ENCODE measurements around the gene MAP2K2. TPM values are rescaled to one million over a fixed set of nuclear protein-coding genes. Genes with fewer than 3 reads are reported as not detected.

MAP2K2 gene
- total and polyA plus RNA-seq, 4 donors = 40.3 to 72.7 (median 54.1) TPM

DNA sequence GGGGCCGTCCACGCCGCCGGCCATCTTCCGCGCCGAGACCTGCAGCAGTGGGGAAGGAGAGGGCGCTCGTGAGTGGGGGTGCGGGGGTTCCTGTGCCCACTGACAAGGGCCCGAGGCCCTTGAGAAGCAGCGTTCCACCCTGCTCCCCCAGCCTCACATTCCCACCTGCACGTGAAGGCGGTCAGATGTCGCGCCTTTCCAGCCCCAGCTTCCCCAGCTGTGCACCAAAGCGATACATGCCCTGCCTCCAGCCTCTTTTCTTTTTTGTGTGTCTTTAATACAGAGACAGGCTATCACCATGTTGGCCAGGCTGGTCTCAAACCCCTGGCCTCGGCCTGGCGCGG lies 68.7 kb downstream of the MAP2K2 start:
- DNase-seq (ENCODE audit: low spot score) = no peak
- no peak overlapping the region for H3K4me3 ChIP-seq (ENCODE audit: low read depth in 1 of 3, low read length in 3 of 3)
- no peaks in the 10 kb centered on the region for H3K9me3 ChIP-seq (ENCODE audit: control insufficient read depth in 4 of 4, low read length in 3 of 4)
- 97% methylated on average over 20 of the region's 20 CpGs for WGBS
- no peak overlapping the region for H3K9ac ChIP-seq (ENCODE audit: low read depth in 1 of 2, low read length in 2 of 2)
- TF ChIP-seq FOXA1 (IDR thresholded peaks at IDR 0.05) (no peak), GABPA (IDR thresholded peaks at IDR 0.05 in 1 of 2, conservative IDR thresholded peaks at IDR 0.05 in 1 of 2) (no peak), FOXA2 (IDR thresholded peaks at IDR 0.05) (no peak), NR2F2 (IDR thresholded peaks at IDR 0.05) (no peak)
- TF ChIP-seq, protein P1, sequence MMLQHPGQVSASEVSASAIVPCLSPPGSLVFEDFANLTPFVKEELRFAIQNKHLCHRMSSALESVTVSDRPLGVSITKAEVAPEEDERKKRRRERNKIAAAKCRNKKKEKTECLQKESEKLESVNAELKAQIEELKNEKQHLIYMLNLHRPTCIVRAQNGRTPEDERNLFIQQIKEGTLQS (IDR thresholded peaks at IDR 0.05) = no peak
- no peak overlapping the region for H3K27ac ChIP-seq (ENCODE audit: low read depth in 1 of 2, low read length in 2 of 2)
- peaks cover 31 to 63% (median 43%) of the 10 kb centered on the region in 4 donors for H3K4me1 ChIP-seq (ENCODE audit: control insufficient read depth in 4 of 4, insufficient read depth in 4 of 4, low read length in 3 of 4)
- H3K27me3 ChIP-seq (ENCODE audit: control insufficient read depth in 4 of 4, insufficient read depth in 4 of 4, low read length in 3 of 4) = no peaks in the 10 kb centered on the region
- peaks cover 3 to 21% (median 13%) of the 10 kb centered on the region in 4 donors for H3K36me3 ChIP-seq (ENCODE audit: control insufficient read depth in 4 of 4, insufficient read depth in 3 of 4, low read depth in 1 of 4, low read length in 3 of 4)

DNA sequence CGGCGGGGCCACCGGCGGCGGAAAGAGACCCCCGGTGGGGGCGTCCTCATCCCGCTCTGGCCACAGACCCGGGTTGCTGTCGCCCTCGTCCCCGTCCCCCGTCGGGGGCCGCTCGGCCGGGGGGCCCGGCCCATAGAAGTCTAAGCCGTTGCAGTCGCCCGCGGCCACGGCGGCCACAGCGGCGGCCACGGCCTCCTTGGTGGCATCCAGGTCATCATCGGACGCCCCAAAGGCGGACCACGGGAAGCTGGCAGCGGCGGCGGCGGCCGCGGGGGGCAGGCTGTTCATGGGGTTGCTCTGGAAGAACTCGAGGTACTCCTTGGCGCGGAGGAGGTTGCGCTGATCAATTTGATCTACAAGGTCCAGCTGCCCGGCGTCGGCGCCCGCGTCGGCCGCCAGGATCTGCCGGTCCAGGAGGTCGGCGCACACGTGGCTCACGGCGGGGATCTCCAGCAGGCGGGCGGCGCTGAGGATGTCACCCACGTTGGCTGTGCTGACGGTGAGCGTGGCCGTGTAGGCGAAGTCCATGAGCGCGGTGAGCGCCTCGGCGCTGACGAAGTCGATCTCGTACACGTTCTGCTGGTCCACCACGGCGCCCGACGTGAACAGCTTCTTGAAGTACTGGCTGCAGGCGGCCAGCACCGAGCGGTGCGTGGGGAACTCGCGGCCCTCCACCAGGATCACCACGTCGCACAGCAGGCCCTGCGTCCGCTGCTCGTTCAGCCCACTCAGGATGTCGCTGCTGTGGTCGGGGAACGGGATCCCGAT lies 69.3 kb downstream of the MAP2K2 start:
- peaks cover 29 to 58% (median 39%) of the 10 kb centered on the region in 4 donors for H3K4me1 ChIP-seq (ENCODE audit: control insufficient read depth in 4 of 4, insufficient read depth in 4 of 4, low read length in 3 of 4)
- WGBS = 92% methylated on average over 91 of the region's 91 CpGs
- H3K27me3 ChIP-seq (ENCODE audit: control insufficient read depth in 4 of 4, insufficient read depth in 4 of 4, low read length in 3 of 4) = no peaks in the 10 kb centered on the region
- no peak overlapping the region for H3K9ac ChIP-seq (ENCODE audit: low read depth in 1 of 2, low read length in 2 of 2)
- no peaks in the 10 kb centered on the region for H3K9me3 ChIP-seq (ENCODE audit: control insufficient read depth in 4 of 4, low read length in 3 of 4)
- peaks cover 3 to 21% (median 13%) of the 10 kb centered on the region in 4 donors for H3K36me3 ChIP-seq (ENCODE audit: control insufficient read depth in 4 of 4, insufficient read depth in 3 of 4, low read depth in 1 of 4, low read length in 3 of 4)
- TF ChIP-seq EGR1 (IDR thresholded peaks at IDR 0.05; ENCODE audit: low read depth in 2 of 2) = no peak
- TF ChIP-seq, protein P1 (IDR thresholded peaks at IDR 0.05) = no peak
- TF ChIP-seq, protein P2, sequence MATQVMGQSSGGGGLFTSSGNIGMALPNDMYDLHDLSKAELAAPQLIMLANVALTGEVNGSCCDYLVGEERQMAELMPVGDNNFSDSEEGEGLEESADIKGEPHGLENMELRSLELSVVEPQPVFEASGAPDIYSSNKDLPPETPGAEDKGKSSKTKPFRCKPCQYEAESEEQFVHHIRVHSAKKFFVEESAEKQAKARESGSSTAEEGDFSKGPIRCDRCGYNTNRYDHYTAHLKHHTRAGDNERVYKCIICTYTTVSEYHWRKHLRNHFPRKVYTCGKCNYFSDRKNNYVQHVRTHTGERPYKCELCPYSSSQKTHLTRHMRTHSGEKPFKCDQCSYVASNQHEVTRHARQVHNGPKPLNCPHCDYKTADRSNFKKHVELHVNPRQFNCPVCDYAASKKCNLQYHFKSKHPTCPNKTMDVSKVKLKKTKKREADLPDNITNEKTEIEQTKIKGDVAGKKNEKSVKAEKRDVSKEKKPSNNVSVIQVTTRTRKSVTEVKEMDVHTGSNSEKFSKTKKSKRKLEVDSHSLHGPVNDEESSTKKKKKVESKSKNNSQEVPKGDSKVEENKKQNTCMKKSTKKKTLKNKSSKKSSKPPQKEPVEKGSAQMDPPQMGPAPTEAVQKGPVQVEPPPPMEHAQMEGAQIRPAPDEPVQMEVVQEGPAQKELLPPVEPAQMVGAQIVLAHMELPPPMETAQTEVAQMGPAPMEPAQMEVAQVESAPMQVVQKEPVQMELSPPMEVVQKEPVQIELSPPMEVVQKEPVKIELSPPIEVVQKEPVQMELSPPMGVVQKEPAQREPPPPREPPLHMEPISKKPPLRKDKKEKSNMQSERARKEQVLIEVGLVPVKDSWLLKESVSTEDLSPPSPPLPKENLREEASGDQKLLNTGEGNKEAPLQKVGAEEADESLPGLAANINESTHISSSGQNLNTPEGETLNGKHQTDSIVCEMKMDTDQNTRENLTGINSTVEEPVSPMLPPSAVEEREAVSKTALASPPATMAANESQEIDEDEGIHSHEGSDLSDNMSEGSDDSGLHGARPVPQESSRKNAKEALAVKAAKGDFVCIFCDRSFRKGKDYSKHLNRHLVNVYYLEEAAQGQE (IDR thresholded peaks at IDR 0.05) = no peak
- TF ChIP-seq NR2F2 (IDR thresholded peaks at IDR 0.05) = no peak
- no peak for TF ChIP-seq SP1 (IDR thresholded peaks at IDR 0.05)
- TF ChIP-seq FOXA2 (IDR thresholded peaks at IDR 0.05) = no peak
- TF ChIP-seq, protein P3, sequence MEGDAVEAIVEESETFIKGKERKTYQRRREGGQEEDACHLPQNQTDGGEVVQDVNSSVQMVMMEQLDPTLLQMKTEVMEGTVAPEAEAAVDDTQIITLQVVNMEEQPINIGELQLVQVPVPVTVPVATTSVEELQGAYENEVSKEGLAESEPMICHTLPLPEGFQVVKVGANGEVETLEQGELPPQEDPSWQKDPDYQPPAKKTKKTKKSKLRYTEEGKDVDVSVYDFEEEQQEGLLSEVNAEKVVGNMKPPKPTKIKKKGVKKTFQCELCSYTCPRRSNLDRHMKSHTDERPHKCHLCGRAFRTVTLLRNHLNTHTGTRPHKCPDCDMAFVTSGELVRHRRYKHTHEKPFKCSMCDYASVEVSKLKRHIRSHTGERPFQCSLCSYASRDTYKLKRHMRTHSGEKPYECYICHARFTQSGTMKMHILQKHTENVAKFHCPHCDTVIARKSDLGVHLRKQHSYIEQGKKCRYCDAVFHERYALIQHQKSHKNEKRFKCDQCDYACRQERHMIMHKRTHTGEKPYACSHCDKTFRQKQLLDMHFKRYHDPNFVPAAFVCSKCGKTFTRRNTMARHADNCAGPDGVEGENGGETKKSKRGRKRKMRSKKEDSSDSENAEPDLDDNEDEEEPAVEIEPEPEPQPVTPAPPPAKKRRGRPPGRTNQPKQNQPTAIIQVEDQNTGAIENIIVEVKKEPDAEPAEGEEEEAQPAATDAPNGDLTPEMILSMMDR (IDR thresholded peaks at IDR 0.05; ENCODE audit: low read depth, low read length, missing input control) = no peak
- TF ChIP-seq TAF1 (conservative IDR thresholded peaks at IDR 0.05) = no peak
- TF ChIP-seq HNF4G (IDR thresholded peaks at IDR 0.05) = no peak
- TF ChIP-seq RXRA (IDR thresholded peaks at IDR 0.05) = no peak
- no peak for TF ChIP-seq RAD21 (IDR thresholded peaks at IDR 0.05)
- TF ChIP-seq, protein P4, sequence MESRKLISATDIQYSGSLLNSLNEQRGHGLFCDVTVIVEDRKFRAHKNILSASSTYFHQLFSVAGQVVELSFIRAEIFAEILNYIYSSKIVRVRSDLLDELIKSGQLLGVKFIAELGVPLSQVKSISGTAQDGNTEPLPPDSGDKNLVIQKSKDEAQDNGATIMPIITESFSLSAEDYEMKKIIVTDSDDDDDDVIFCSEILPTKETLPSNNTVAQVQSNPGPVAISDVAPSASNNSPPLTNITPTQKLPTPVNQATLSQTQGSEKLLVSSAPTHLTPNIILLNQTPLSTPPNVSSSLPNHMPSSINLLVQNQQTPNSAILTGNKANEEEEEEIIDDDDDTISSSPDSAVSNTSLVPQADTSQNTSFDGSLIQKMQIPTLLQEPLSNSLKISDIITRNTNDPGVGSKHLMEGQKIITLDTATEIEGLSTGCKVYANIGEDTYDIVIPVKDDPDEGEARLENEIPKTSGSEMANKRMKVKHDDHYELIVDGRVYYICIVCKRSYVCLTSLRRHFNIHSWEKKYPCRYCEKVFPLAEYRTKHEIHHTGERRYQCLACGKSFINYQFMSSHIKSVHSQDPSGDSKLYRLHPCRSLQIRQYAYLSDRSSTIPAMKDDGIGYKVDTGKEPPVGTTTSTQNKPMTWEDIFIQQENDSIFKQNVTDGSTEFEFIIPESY (IDR thresholded peaks at IDR 0.05) = no peak
- no peak for TF ChIP-seq HNF4A (conservative IDR thresholded peaks at IDR 0.05)
- TF ChIP-seq, protein P5, sequence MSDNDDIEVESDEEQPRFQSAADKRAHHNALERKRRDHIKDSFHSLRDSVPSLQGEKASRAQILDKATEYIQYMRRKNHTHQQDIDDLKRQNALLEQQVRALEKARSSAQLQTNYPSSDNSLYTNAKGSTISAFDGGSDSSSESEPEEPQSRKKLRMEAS (IDR thresholded peaks at IDR 0.05) = no peak
- TF ChIP-seq YY1 (IDR thresholded peaks at IDR 0.05) = no peak
- TF ChIP-seq GABPA (IDR thresholded peaks at IDR 0.05 in 1 of 2, conservative IDR thresholded peaks at IDR 0.05 in 1 of 2) = no peak
- no peak for TF ChIP-seq JUND (IDR thresholded peaks at IDR 0.05)
- no peak for TF ChIP-seq FOXA1 (IDR thresholded peaks at IDR 0.05)
- no peak overlapping the region for H3K27ac ChIP-seq (ENCODE audit: low read depth in 1 of 2, low read length in 2 of 2)
- no peak for DNase-seq (ENCODE audit: low spot score)
- no peak overlapping the region for H3K4me3 ChIP-seq (ENCODE audit: low read depth in 1 of 3, low read length in 3 of 3)

All from liver (tissue), 9 donors.